Measurements from ENCODE around the gene ARMH2.

Gene ARMH2

DNA sequence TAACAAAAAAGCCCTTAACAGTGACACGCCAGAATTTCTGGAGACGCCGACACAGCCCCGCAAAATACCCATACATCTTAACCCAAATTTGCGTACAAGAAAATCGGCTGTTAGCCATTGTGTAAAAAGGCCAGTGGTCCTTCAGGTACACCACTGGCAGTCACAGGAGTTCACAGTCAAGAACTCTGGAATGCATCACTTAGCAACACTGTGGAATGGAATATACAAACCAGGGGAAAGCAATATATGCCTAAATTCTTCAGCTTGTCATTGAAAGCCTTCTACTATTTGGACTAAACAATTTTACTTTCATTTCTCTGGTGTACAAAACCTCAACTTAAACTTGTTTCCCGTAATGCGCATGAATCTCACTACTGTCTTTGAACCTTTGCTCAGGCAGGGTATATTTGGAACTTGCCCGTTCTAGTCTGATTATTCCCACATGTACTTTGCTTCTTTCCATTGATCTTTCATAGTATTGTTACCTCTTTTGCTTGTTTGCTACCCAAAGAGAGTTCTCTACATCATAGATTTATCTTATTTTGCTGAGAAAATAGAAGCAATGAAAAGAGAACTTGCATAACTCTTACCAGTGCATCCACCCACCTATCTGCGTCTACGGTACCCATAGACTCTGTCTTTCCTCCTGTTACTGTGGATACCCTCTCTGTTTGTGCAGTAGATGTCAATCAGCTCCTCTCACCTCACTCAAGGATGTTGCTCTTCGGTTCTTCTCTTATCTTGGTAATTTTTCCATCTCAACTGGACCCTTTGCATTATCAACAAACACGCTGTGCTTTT, at the start of gene ARMH2:
ARMH2 (minus strand) TSS at position 178 of the 801 bp plus-strand sequence; CDS start at position 118, 60 bp downstream.
- Mint-ChIP-seq H3K36me3 (peaks cover 16% of the 10 kb centered on the region), H3K4me1 (no peaks in the 10 kb centered on the region), H3K4me3 (no peak within 1 kb of the TSS), H3K9me3 (no peaks in the 10 kb centered on the region), H3K27me3 (no peaks in the 10 kb centered on the region), H3K27ac (peak within 1 kb of the TSS; percentile 4)
- ATAC-seq: no peak

GRCh38 chr6:24848461-24848860, 49.7 kb upstream of the ARMH2 start:
- H3K4me1 Mint-ChIP-seq: peaks cover 28% of the 10 kb centered on the region
- H3K9me3 Mint-ChIP-seq: no peaks in the 10 kb centered on the region
- no peak for ATAC-seq

GRCh38 chr6:24847402-24847801, 48.7 kb upstream of the ARMH2 start:
- Mint-ChIP-seq H3K27me3 (no peaks in the 10 kb centered on the region), H3K27ac (peak overlapping the region; percentile 63), H3K36me3 (peaks cover 74% of the 10 kb centered on the region), H3K4me1 (peaks cover 35% of the 10 kb centered on the region), H3K4me3 (no peak overlapping the region), H3K9me3 (no peaks in the 10 kb centered on the region)
- ATAC-seq: no peak

More at GRCh38 chr6:24848461-24848860, 49.7 kb upstream of the ARMH2 start:
- H3K27me3 Mint-ChIP-seq: no peaks in the 10 kb centered on the region
- peaks cover 74% of the 10 kb centered on the region for H3K36me3 Mint-ChIP-seq
- H3K4me3 Mint-ChIP-seq: no peak overlapping the region
- H3K27ac Mint-ChIP-seq: peak overlapping the region; percentile 63

DNA sequence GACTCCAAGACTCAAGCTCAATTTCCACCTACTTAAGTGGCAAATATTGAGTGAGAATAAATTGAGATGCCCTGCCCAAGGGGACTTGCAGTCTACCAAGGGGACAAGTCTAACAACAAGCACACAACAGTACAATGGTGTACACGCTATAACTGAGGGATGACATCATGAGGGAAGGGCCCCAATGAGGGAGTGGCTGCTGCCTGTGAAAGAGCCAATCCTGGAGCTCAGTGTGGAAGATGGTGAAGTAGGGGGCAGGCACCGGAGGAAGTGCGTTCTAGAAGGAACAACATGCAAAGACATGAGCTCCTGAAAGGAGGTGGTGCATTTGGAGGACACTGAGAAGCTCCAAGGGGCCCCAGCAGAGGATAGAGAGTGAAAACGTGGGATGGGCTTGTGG, 46.9 kb upstream of the ARMH2 start:
- no peaks in the 10 kb centered on the region for H3K9me3 Mint-ChIP-seq
- peaks cover 81% of the 10 kb centered on the region for H3K36me3 Mint-ChIP-seq
- no peak for ATAC-seq
- no peaks in the 10 kb centered on the region for H3K27me3 Mint-ChIP-seq
- peak overlapping the region; percentile 76 for H3K27ac Mint-ChIP-seq
- H3K4me3 Mint-ChIP-seq: no peak overlapping the region
- peaks cover 37% of the 10 kb centered on the region for H3K4me1 Mint-ChIP-seq

DNA sequence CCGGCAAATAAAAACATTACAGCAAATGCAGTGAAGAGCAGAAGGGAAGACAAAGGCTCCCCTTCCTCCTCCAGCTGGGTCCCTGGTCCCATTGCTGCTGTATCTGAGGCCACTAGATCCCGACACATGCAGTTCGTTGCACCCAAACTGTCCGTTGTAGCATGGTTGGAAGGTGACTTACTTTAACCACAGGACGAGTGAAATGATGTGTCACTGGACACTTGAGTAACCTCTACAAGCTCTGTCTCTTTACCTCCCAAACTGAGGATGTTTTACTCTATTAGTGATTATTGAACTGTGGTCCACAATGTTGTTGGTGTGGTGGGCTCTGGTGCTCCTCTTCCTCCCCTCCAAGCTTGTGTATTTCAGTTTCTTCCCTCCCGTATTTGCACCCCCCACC, 46.2 kb upstream of the ARMH2 start:
- H3K4me3 Mint-ChIP-seq: no peak overlapping the region

GRCh38 chr6:24844061-24844460, 45.3 kb upstream of the ARMH2 start:
- Mint-ChIP-seq H3K4me3 (no peak overlapping the region), H3K27ac (peak overlapping the region; percentile 76), H3K4me1 (peaks cover 37% of the 10 kb centered on the region), H3K36me3 (peaks cover 77% of the 10 kb centered on the region), H3K9me3 (no peaks in the 10 kb centered on the region), H3K27me3 (no peaks in the 10 kb centered on the region)
- ATAC-seq: no peak

More for the DNA sequence above, 46.2 kb upstream of the ARMH2 start:
- Mint-ChIP-seq H3K4me1 (peaks cover 37% of the 10 kb centered on the region), H3K27ac (peak overlapping the region; percentile 76), H3K9me3 (no peaks in the 10 kb centered on the region), H3K36me3 (peaks cover 79% of the 10 kb centered on the region), H3K27me3 (no peaks in the 10 kb centered on the region)
- ATAC-seq: no peak

- Mint-ChIP-seq H3K9me3 (no peaks in the 10 kb centered on the region), H3K4me1 (peaks cover 27% of the 10 kb centered on the region), H3K4me3 (no peak overlapping the region), H3K27me3 (no peaks in the 10 kb centered on the region), H3K36me3 (peaks cover 51% of the 10 kb centered on the region), H3K27ac (no peak overlapping the region)
- no peak for ATAC-seq
Measured at GRCh38 chr6:24840187-24840586, 41.5 kb upstream of the ARMH2 start.

DNA sequence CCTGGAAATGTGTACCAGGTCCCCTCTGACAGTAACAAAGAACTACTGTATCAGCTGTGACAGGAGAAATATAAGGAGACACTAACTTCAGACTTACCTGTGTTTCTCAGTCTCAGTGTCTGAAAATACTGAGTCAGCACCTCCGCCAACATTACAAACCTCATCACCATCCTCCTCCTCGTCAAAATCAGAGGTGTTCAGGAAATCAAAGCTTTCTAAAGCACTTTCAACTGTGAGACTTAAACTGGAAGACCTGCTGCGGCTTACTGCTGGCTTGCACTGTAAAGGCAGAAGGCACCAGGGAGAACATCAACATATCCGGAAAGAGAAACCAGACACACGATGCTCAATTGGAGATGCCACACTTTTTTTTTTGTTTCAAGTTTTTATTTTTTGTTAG, 40.3 kb upstream of the ARMH2 start:
- no peaks in the 10 kb centered on the region for H3K9me3 Mint-ChIP-seq
- peaks cover 22% of the 10 kb centered on the region for H3K4me1 Mint-ChIP-seq
- H3K4me3 Mint-ChIP-seq: no peak overlapping the region
- ATAC-seq: no peak
- no peaks in the 10 kb centered on the region for H3K27me3 Mint-ChIP-seq
- H3K36me3 Mint-ChIP-seq: peaks cover 60% of the 10 kb centered on the region
- no peak overlapping the region for H3K27ac Mint-ChIP-seq

DNA sequence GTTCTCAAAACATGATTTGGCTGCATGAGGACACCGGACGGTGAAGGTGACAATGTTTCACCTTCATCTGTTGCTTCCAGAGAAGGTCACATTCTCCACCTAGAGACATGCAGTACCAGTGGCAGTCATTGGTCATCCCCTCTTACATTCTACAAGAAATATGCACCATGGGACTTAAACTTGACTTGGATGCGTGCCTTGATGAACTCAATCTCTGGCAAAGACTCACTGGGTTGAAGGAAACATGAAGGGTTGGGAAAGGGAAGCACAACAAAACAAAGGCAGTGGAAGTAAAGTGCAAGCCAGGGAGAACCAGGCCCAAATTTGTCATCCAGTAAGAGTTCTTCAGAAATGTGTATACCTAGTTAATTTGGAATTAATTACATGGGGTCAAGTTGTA, 39.4 kb upstream of the ARMH2 start:
- H3K27ac Mint-ChIP-seq: peak overlapping the region; percentile 1
- ATAC-seq: no peak
- H3K4me3 Mint-ChIP-seq: no peak overlapping the region
- H3K27me3 Mint-ChIP-seq: no peaks in the 10 kb centered on the region
- no peaks in the 10 kb centered on the region for H3K9me3 Mint-ChIP-seq
- H3K4me1 Mint-ChIP-seq: peaks cover 18% of the 10 kb centered on the region
- H3K36me3 Mint-ChIP-seq: peaks cover 64% of the 10 kb centered on the region

DNA sequence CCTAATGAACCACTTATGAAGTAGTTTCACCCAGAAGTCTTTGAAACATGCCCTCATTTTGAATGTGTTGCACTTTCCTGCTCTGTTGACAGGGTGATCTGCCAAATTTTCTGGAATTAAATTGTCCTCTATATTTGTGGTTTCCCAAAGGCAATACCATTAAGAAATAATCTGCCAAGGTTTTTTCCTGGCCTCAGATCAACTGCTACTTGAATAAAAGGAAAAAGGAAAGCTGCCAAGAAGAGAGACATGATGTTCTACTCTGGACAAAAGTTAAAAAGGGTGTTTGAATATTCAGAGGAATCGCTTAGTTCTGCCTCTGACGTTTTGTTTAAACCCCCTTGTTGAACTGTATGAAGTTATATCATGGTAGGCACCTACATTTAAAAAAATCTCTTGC, 37.4 kb upstream of the ARMH2 start:
- Mint-ChIP-seq H3K4me3 (no peak overlapping the region), H3K9me3 (no peaks in the 10 kb centered on the region), H3K27me3 (no peaks in the 10 kb centered on the region), H3K27ac (no peak overlapping the region), H3K36me3 (peaks cover 64% of the 10 kb centered on the region), H3K4me1 (peaks cover 6% of the 10 kb centered on the region)
- no peak for ATAC-seq

DNA sequence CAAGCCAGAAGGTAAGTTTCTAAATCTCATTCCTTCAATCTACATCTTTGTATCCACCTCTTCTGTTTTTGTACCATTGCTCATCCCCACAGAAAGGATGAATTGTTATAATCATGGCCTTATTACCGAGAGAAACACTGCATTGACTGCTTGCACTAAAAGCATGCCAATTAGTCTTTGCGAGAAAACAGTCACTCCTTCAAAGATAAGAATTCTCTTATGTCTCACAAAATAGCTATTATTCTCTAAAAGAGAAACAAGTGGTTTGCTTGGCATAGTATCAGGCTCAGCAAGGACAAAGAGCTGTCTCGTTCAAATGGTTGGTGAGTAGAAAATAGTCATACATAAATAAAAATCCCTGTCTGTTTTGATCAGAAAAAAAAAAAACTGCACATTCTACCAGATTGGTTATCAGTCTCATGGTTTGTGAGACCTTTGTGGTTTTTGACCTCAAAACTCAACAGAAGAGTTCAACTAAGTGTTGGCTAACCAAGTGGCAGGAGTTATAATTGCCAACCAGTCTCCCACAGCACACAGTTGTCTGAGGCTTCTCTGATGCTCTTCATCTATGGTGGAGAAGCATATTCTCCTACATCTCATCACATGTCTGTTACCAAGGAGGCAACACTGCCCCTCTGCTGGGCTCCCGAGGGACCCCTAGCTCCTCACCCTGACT, 35.1 kb upstream of the ARMH2 start:
- ATAC-seq: no peak
- Mint-ChIP-seq H3K27ac (peak overlapping the region; percentile 7), H3K9me3 (no peaks in the 10 kb centered on the region), H3K4me1 (peaks cover 6% of the 10 kb centered on the region), H3K36me3 (peaks cover 52% of the 10 kb centered on the region), H3K27me3 (no peaks in the 10 kb centered on the region), H3K4me3 (no peak overlapping the region)

DNA sequence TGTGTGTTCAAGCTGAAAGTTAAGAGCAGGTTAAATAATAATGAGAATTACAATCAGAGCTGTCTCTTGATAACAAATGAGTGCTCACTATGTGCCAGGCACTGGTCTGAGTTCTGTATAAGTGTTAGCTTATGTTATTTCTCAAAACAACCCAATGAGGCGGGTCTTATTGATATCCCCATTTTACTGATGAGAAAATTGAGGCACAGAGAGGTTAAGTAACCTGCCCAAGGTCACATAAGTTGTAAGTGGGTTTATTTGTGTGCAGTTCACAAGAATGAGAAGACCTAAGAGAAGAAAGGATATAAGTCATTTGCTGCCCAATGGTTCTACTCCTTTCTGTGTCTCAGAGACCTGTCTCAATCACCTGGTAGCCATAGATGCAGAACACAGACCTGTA, 34.1 kb upstream of the ARMH2 start:
- ATAC-seq: no peak
- peak overlapping the region; percentile 44 for H3K27ac Mint-ChIP-seq
- peaks cover 56% of the 10 kb centered on the region for H3K36me3 Mint-ChIP-seq
- no peak overlapping the region for H3K4me3 Mint-ChIP-seq
- H3K9me3 Mint-ChIP-seq: no peaks in the 10 kb centered on the region
- no peaks in the 10 kb centered on the region for H3K27me3 Mint-ChIP-seq
- H3K4me1 Mint-ChIP-seq: peaks cover 6% of the 10 kb centered on the region

DNA sequence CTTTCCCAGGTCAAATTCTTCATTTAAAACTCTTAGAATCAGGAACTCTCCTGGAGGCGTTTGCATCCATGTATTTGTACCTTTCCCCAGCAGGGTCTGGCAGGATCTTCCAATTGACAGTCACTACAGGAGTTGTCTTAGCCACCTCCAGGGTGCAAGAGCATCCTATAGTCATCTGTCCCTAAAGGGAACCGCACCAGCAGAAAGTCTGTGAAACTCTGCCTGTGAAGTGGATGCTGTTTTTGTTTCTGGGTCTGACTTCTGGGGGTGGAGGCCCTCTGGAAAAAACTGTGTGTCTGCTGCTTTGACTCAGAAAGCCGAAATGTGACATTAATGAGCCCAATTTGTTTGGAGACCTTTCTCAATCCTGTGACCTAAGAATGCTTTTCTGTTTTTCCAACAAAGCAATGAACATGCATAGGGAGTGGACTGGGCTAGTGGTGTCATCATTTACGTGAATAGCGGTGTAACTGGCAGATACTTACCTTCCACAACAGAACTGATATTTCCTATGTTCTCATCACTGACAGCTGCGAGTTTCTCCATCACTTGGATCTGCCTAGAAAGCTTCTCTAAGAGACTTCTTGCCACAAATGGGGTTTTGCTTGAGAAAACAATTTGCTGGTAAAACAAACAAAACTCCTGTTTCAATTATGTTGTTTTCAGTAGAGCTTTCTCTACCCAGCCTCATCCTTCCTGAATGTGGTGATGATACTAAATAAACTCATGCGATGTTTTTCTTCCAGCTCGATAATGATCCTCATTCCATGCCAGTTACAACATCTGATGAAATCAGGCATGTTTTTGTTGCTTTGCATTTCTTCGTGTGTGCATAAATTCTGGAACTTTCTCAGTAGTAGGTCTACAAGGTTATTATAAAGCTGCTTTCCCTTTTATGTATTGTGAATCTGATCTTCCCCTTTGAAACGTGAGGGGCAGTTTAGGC, 33.3 kb upstream of the ARMH2 start:
- H3K36me3 Mint-ChIP-seq: peaks cover 64% of the 10 kb centered on the region
- peaks cover 6% of the 10 kb centered on the region for H3K4me1 Mint-ChIP-seq

DNA sequence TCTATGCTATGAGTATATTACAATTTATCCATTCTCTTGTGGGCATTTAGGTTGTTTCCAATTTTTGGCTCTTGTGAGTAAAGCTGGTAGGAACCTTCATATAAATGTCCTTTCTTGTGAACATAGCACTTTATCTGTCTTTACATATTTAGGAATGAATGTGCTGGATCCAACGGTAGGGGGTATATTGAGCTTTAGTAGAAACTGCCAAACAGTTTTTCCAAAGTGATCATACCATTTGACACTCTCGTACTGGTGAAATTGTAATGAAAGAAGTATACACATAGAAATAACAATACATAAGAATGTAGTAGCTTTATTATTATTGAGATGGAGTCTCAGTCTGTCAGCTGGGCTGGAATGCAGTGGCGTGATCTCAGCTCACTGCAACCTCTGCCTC, 30.9 kb upstream of the ARMH2 start:
- H3K4me1 Mint-ChIP-seq: no peaks in the 10 kb centered on the region
- peaks cover 71% of the 10 kb centered on the region for H3K36me3 Mint-ChIP-seq
- H3K9me3 Mint-ChIP-seq: no peaks in the 10 kb centered on the region
- no peak for ATAC-seq
- H3K27ac Mint-ChIP-seq: no peak overlapping the region
- no peaks in the 10 kb centered on the region for H3K27me3 Mint-ChIP-seq
- H3K4me3 Mint-ChIP-seq: no peak overlapping the region

More for the DNA sequence above, 33.3 kb upstream of the ARMH2 start:
- no peaks in the 10 kb centered on the region for H3K9me3 Mint-ChIP-seq
- H3K27ac Mint-ChIP-seq: peak overlapping the region; percentile 44
- no peaks in the 10 kb centered on the region for H3K27me3 Mint-ChIP-seq
- no peak overlapping the region for H3K4me3 Mint-ChIP-seq
- ATAC-seq: no peak

DNA sequence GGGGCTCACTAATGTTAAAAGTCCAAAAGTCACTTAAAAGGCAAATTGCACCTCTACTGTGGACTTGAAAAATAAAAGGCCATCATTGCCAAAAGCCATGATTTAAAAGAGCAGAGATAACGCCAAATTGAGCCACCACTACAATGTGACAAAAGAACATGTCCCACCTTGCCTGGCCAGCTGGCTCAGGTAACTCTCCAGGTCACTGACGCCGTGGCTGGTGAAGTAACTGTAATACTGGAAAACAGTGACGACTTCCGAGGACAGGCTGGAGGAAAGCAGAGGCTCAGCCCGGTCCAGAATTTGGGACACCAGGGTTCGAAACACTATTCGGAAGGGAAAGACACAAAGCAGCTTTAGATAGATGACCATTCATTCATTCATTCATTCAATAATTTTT, 29.3 kb upstream of the ARMH2 start:
- no peak for ATAC-seq
- H3K4me1 Mint-ChIP-seq: no peaks in the 10 kb centered on the region
- H3K27me3 Mint-ChIP-seq: no peaks in the 10 kb centered on the region
- H3K36me3 Mint-ChIP-seq: peaks cover 62% of the 10 kb centered on the region
- peak overlapping the region; percentile 59 for H3K27ac Mint-ChIP-seq
- H3K9me3 Mint-ChIP-seq: no peaks in the 10 kb centered on the region
- H3K4me3 Mint-ChIP-seq: no peak overlapping the region

Measured in stimulated activated memory B cell treated with anti-CD40 and anti-IgM and Interleukin-4, amounts not matched to agents 10 μg/mL and 1 μg/mL and 100 μg/mL, for 72 hours (primary cell).